Fibroblast of lung (primary cell): ENCODE measurements around the gene PTPRE. TPM values are rescaled to one million over a fixed set of nuclear protein-coding genes. Genes with fewer than 3 reads are reported as not detected.

Source experiments
- DNase-seq, 2 donors: peaks; one replicate each; pipeline versions ENCODE4 v3.0.0 to v3.0.0-alpha.2; 2010; ENCODE audit warnings: low read depth in 2 of 2
- H2AFZ ChIP-seq: 2 replicates; pipeline ENCODE4 v1.5.1; 2012; ENCODE audit warnings: low read length, control low read depth, inconsistent platforms
- H3K27ac ChIP-seq: 2 replicates; pipeline ENCODE4 v1.5.1; 2011; ENCODE audit warnings: low read length, control low read depth; ENCODE audit not compliant: insufficient read depth
- H3K27me3 ChIP-seq: 2 replicates; pipeline ENCODE4 v1.5.1; 2011; ENCODE audit warnings: mild to moderate bottlenecking, low read length; ENCODE audit not compliant: control insufficient read depth, insufficient read depth
- H3K36me3 ChIP-seq: 2 replicates; pipeline ENCODE4 v1.5.1; 2011; ENCODE audit warnings: low read length; ENCODE audit not compliant: control insufficient read depth, insufficient read depth
- H3K4me1 ChIP-seq: 2 replicates; pipeline ENCODE4 v1.5.1; 2011; ENCODE audit warnings: low read length; ENCODE audit not compliant: control insufficient read depth, insufficient read depth; ENCODE audit errors: extremely low read depth
- H3K4me2 ChIP-seq: 2 replicates; pipeline ENCODE4 v1.5.1; 2011; ENCODE audit warnings: low read length, control low read depth; ENCODE audit not compliant: insufficient read depth; ENCODE audit errors: extremely low read depth
- H3K4me3 ChIP-seq, 4 experiments: fragments of 200-600 bp in 1 of 4; sonication (generic) in 1 of 4; replicated peaks in 1 of 4; 2 replicates each; pipeline ENCODE4 v1.5.1; 2011 to 2016; ENCODE audit warnings: low read length in 4 of 4, low read depth in 3 of 4, mild to moderate bottlenecking in 3 of 4, control low read depth in 2 of 4, inconsistent platforms in 1 of 4, mixed read lengths in 1 of 4; ENCODE audit not compliant: insufficient read depth in 1 of 4; ENCODE audit errors: control extremely low read depth in 1 of 4
- H3K79me2 ChIP-seq: 2 replicates; pipeline ENCODE4 v1.5.1; 2012; ENCODE audit warnings: mild to moderate bottlenecking, low read length, inconsistent platforms; ENCODE audit not compliant: control insufficient read depth, insufficient read depth
- H3K9ac ChIP-seq: 2 replicates; pipeline ENCODE4 v1.5.1; 2011; ENCODE audit warnings: mild to moderate bottlenecking, low read length, control low read depth; ENCODE audit not compliant: insufficient read depth
- H3K9me3 ChIP-seq: 2 replicates; pipeline ENCODE4 v1.5.1; 2012; ENCODE audit warnings: low read depth, low read length; ENCODE audit not compliant: control insufficient read depth, insufficient read depth
- H4K20me1 ChIP-seq: 2 replicates; pipeline ENCODE4 v1.5.1; 2011; ENCODE audit warnings: low read length; ENCODE audit not compliant: control insufficient read depth, insufficient read depth; ENCODE audit errors: extremely low read depth
- EZH2 ChIP-seq: IDR thresholded peaks from 2 replicates; pipeline ENCODE4 v1.5.1; 2012; ENCODE audit warnings: low read length, control low read depth, mild to moderate bottlenecking; ENCODE audit errors: missing control alignments
- polyA plus RNA-seq, 2 donors: library from polyadenylated mRNA; depleted of rRNA in 1 of 2; stranded (reverse) in 1 of 2; unstranded in 1 of 2; fragments of >200 nt; gene quantifications; 2 replicates each; pipeline ENCODE4 v1.2.1, GENCODE V29; 2011 to 2012; ENCODE audit warnings: missing spikeins in 1 of 2
- total RNA-seq: library from RNA; depleted of rRNA; stranded (reverse); fragments of >200 nt; gene quantifications from 2 replicates; pipeline ENCODE4 v1.2.1, GENCODE V29; 2014
- TF ChIP-seq, protein P1 (sequence below), 2 donors: IDR thresholded peaks in 1 of 2; conservative IDR thresholded peaks in 1 of 2; 1 replicate in 1 of 2; 2 replicates in 1 of 2; pipeline ENCODE4 v1.5.1; 2011 to 2012; ENCODE audit warnings: low read length in 2 of 2, control low read depth in 1 of 2, inconsistent platforms in 1 of 2, low read depth in 1 of 2, mild to moderate bottlenecking in 1 of 2

The PTPRE gene
- total and polyA plus RNA-seq, 2 donors (not counting 1 experiment from before 2014, with no cell fraction given), result 0.75 to 1.8 TPM

GRCh38 chr10:127899766-127900387 is 7.0 kb upstream of the PTPRE start:
- no peaks in the 10 kb centered on the region for H3K36me3 ChIP-seq
- no peak overlapping the region for H2AFZ ChIP-seq
- no peak overlapping the region for H3K9ac ChIP-seq
- no peaks in the 10 kb centered on the region for H3K4me1 ChIP-seq
- no peaks in the 10 kb centered on the region for H3K27me3 ChIP-seq
- no peaks in the 10 kb centered on the region for H3K79me2 ChIP-seq
- no peak overlapping the region for H3K27ac ChIP-seq
- no peak overlapping the region for H3K4me2 ChIP-seq
- H3K9me3 ChIP-seq, result no peaks in the 10 kb centered on the region
- no peaks in the 10 kb centered on the region for H4K20me1 ChIP-seq
- H3K4me3 ChIP-seq, result no peak overlapping the region
- peak in 1 of 2 donors; percentile 56 for DNase-seq
- TF ChIP-seq, protein P1, sequence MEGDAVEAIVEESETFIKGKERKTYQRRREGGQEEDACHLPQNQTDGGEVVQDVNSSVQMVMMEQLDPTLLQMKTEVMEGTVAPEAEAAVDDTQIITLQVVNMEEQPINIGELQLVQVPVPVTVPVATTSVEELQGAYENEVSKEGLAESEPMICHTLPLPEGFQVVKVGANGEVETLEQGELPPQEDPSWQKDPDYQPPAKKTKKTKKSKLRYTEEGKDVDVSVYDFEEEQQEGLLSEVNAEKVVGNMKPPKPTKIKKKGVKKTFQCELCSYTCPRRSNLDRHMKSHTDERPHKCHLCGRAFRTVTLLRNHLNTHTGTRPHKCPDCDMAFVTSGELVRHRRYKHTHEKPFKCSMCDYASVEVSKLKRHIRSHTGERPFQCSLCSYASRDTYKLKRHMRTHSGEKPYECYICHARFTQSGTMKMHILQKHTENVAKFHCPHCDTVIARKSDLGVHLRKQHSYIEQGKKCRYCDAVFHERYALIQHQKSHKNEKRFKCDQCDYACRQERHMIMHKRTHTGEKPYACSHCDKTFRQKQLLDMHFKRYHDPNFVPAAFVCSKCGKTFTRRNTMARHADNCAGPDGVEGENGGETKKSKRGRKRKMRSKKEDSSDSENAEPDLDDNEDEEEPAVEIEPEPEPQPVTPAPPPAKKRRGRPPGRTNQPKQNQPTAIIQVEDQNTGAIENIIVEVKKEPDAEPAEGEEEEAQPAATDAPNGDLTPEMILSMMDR (conservative IDR thresholded peaks at IDR 0.05 in 1 of 2, IDR thresholded peaks at IDR 0.05 in 1 of 2; ENCODE audit: low read depth in 1 of 2, low read length in 2 of 2), result no peak
- TF ChIP-seq EZH2, result no peak

- no peak overlapping the region for H3K27ac ChIP-seq
- peaks cover 10% of the 10 kb centered on the region for H3K4me1 ChIP-seq
- H2AFZ ChIP-seq, result no peak overlapping the region
- DNase-seq, result no peak
- H3K79me2 ChIP-seq, result no peaks in the 10 kb centered on the region
- no peak for TF ChIP-seq EZH2
- TF ChIP-seq, protein P1 (conservative IDR thresholded peaks at IDR 0.05 in 1 of 2, IDR thresholded peaks at IDR 0.05 in 1 of 2; ENCODE audit: low read depth in 1 of 2, low read length in 2 of 2), result no peak
- H3K9me3 ChIP-seq, result no peaks in the 10 kb centered on the region
- no peaks in the 10 kb centered on the region for H4K20me1 ChIP-seq
- H3K4me2 ChIP-seq, result no peak overlapping the region
- no peaks in the 10 kb centered on the region for H3K27me3 ChIP-seq
- no peaks in the 10 kb centered on the region for H3K36me3 ChIP-seq
- no peak overlapping the region for H3K9ac ChIP-seq
- H3K4me3 ChIP-seq, result no peak overlapping the region
Observed at GRCh38 chr10:127903789-127904188, 3.1 kb upstream of the PTPRE start.

DNA sequence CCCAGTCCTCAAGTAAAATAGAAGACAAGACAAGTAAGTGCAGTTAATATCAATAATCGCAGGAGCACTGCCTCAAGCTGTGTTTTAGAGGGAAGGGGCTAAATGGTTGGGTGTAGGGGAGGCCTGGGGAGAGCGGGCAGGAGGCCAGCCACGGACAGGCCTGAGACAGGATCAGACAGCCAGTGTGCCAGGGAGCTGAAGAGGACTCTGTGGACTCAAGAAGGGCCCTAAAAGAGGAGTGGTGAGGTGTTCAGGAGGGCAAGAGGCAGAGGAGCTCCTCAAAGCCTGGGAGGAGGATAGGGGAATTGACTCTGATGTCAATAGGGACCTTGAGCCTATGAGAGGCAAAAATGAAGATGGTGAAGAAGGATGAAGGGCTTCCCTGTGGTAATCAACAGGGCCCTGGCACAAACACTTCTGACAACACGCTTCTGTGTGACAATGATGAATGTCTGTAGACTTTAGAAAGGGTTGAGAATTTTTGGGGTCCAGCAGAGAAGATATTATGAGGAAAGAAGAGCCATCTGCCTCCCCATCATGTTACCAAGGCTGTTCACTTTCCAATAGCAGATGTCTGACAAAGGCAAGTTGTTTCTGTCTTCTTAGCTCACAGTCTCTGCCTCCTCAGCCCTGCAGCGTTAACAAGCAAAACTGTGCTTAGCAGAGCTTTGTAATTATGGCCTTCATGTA is 2.4 kb upstream of the PTPRE start:
- H3K79me2 ChIP-seq, result no peaks in the 10 kb centered on the region
- H3K4me2 ChIP-seq, result no peak overlapping the region
- DNase-seq, result no peak
- no peaks in the 10 kb centered on the region for H3K36me3 ChIP-seq
- TF ChIP-seq, protein P1 (conservative IDR thresholded peaks at IDR 0.05 in 1 of 2, IDR thresholded peaks at IDR 0.05 in 1 of 2; ENCODE audit: low read depth in 1 of 2, low read length in 2 of 2), result no peak
- no peak for TF ChIP-seq EZH2
- H2AFZ ChIP-seq, result no peak overlapping the region
- H3K27me3 ChIP-seq, result no peaks in the 10 kb centered on the region
- no peaks in the 10 kb centered on the region for H4K20me1 ChIP-seq
- H3K4me1 ChIP-seq, result peaks cover 16% of the 10 kb centered on the region
- H3K9ac ChIP-seq, result no peak overlapping the region
- H3K4me3 ChIP-seq, result no peak overlapping the region
- H3K9me3 ChIP-seq, result no peaks in the 10 kb centered on the region
- H3K27ac ChIP-seq, result no peak overlapping the region
